H9 (cell line): ENCODE results near the gene TRABD2B. TPM values are rescaled to one million over a fixed set of nuclear protein-coding genes. Genes with fewer than 3 reads are reported as not detected.

ENCODE experiments used
- DNase-seq: peaks from one replicate; pipeline ENCODE4 v3.0.0-alpha.2; 2017
- H2AFZ ChIP-seq: one replicate; pipeline ENCODE4 v1.6.1; 2013; ENCODE audit warnings: mild to moderate bottlenecking, low read length, control low read depth, moderate library complexity
- H2AK5ac ChIP-seq: 2 replicates; pipeline ENCODE4 v1.6.1; 2013; ENCODE audit warnings: low read length, control low read depth, mixed read lengths; ENCODE audit not compliant: insufficient read length
- H2BK120ac ChIP-seq: one replicate; pipeline ENCODE4 v1.6.1; 2013; ENCODE audit warnings: low read depth, mild to moderate bottlenecking, low read length, control low read depth, inconsistent platforms; ENCODE audit not compliant: poor library complexity, severe bottlenecking
- H2BK12ac ChIP-seq: 2 replicates; pipeline ENCODE4 v1.6.1; 2013; ENCODE audit warnings: low read length, control low read depth, mixed read lengths, low read depth; ENCODE audit not compliant: insufficient read length
- H2BK15ac ChIP-seq: 2 replicates; pipeline ENCODE4 v1.6.1; 2013; ENCODE audit warnings: low read depth, low read length, control low read depth
- H2BK20ac ChIP-seq: one replicate; pipeline ENCODE4 v1.6.1; 2013; ENCODE audit warnings: low read depth, mild to moderate bottlenecking, low read length, control low read depth, inconsistent platforms; ENCODE audit not compliant: poor library complexity, severe bottlenecking
- H2BK5ac ChIP-seq: 2 replicates; pipeline ENCODE4 v1.6.1; 2013; ENCODE audit warnings: low read length, control low read depth, mixed read lengths; ENCODE audit not compliant: insufficient read length
- H3K14ac ChIP-seq: 2 replicates; pipeline ENCODE4 v1.6.1; 2013; ENCODE audit warnings: low read length, control low read depth; ENCODE audit not compliant: insufficient read depth
- H3K18ac ChIP-seq: 2 replicates; pipeline ENCODE4 v1.6.1; 2013; ENCODE audit warnings: low read depth, mild to moderate bottlenecking, mixed read lengths, low read length, control low read depth; ENCODE audit not compliant: insufficient read length
- H3K23ac ChIP-seq: 2 replicates; pipeline ENCODE4 v1.6.1; 2013; ENCODE audit warnings: low read length, control low read depth, mixed read lengths, low read depth; ENCODE audit not compliant: insufficient read length
- H3K23me2 ChIP-seq: 2 replicates; pipeline ENCODE4 v1.6.1; 2013; ENCODE audit warnings: low read depth, mild to moderate bottlenecking, mixed read lengths, low read length, control low read depth; ENCODE audit not compliant: insufficient read length, poor library complexity, severe bottlenecking
- H3K27ac ChIP-seq: 2 replicates; pipeline ENCODE4 v1.5.1; 2013; ENCODE audit warnings: low read length, control low read depth, mixed read lengths, low read depth; ENCODE audit not compliant: insufficient read length
- H3K27me3 ChIP-seq: 2 replicates; pipeline ENCODE4 v1.6.1; 2013; ENCODE audit warnings: low read length, control low read depth, inconsistent platforms; ENCODE audit not compliant: insufficient read depth
- H3K4ac ChIP-seq: 2 replicates; pipeline ENCODE4 v1.6.1; 2013; ENCODE audit warnings: low read depth, mild to moderate bottlenecking, control low read depth, inconsistent platforms, low read length, moderate library complexity
- H3K4me1 ChIP-seq: 2 replicates; pipeline ENCODE4 v1.6.1; 2013; ENCODE audit warnings: low read length, control low read depth, inconsistent platforms; ENCODE audit not compliant: insufficient read depth
- H3K4me2 ChIP-seq: 2 replicates; pipeline ENCODE4 v1.6.1; 2013; ENCODE audit warnings: low read length, control low read depth, mixed read lengths; ENCODE audit not compliant: insufficient read length, insufficient read depth
- H3K56ac ChIP-seq: 2 replicates; pipeline ENCODE4 v1.6.1; 2013; ENCODE audit warnings: low read depth, mild to moderate bottlenecking, mixed read lengths, low read length, control low read depth; ENCODE audit not compliant: insufficient read length
- H3K79me1 ChIP-seq: 2 replicates; pipeline ENCODE4 v1.6.1; 2013; ENCODE audit warnings: low read depth, mild to moderate bottlenecking, moderate library complexity, low read length, control low read depth, inconsistent platforms; ENCODE audit not compliant: insufficient read depth, poor library complexity, severe bottlenecking
- H3K79me2 ChIP-seq: 2 replicates; pipeline ENCODE4 v1.6.1; 2013; ENCODE audit warnings: low read length, control low read depth, inconsistent platforms; ENCODE audit not compliant: insufficient read depth
- H3K9ac ChIP-seq: 2 replicates; pipeline ENCODE4 v1.6.1; 2013; ENCODE audit warnings: low read length, control low read depth, mixed read lengths; ENCODE audit not compliant: insufficient read length; ENCODE audit errors: extremely low read depth
- H3K9me3 ChIP-seq: one replicate; pipeline ENCODE4 v1.6.1; 2013; ENCODE audit warnings: low read depth, low read length, inconsistent platforms; ENCODE audit not compliant: control insufficient read depth
- H3T11ph ChIP-seq: one replicate; pipeline ENCODE4 v1.6.1; 2013; ENCODE audit warnings: mild to moderate bottlenecking, low read length, control low read depth, inconsistent platforms
- H4K20me1 ChIP-seq: one replicate; pipeline ENCODE4 v1.6.1; 2013; ENCODE audit not compliant: control insufficient read depth, insufficient read length, insufficient read depth
- H4K5ac ChIP-seq: 2 replicates; pipeline ENCODE4 v1.6.1; 2013; ENCODE audit warnings: low read depth, mild to moderate bottlenecking, mixed read lengths, low read length, control low read depth; ENCODE audit not compliant: insufficient read length
- H4K8ac ChIP-seq: replicated peaks from 2 replicates; pipeline ENCODE4 v1.6.1; 2013; ENCODE audit warnings: low read length, control low read depth, mixed read lengths, low read depth; ENCODE audit not compliant: insufficient read length
- H4K91ac ChIP-seq: 2 replicates; pipeline ENCODE4 v1.6.1; 2013; ENCODE audit warnings: low read depth, mild to moderate bottlenecking, moderate library complexity, mixed read lengths, low read length, control low read depth; ENCODE audit not compliant: insufficient read length
- H3K27ac Mint-ChIP-seq, 3 experiments: 2 replicates in 2 of 3; 3 replicates in 1 of 3; pipeline ENCODE4 v1.8.0; 2020 to 2021; ENCODE audit warnings: mixed read lengths in 3 of 3, mild to moderate bottlenecking in 1 of 3, moderate library complexity in 1 of 3
- H3K27me3 Mint-ChIP-seq: 2 replicates; pipeline ENCODE4 v1.8.0; 2021; ENCODE audit warnings: low read depth, mild to moderate bottlenecking, moderate library complexity, mixed read lengths
- H3K36me3 Mint-ChIP-seq, 3 experiments: 2 replicates in 2 of 3; 3 replicates in 1 of 3; pipeline ENCODE4 v1.8.0; 2020 to 2021; ENCODE audit warnings: low read depth in 3 of 3, mixed read lengths in 3 of 3; ENCODE audit not compliant: insufficient read depth in 1 of 3
- H3K4me1 Mint-ChIP-seq, 2 experiments: 2 replicates each; pipeline ENCODE4 v1.8.0; 2020; ENCODE audit warnings: mixed read lengths in 2 of 2
- H3K4me3 Mint-ChIP-seq, 2 experiments: 2 replicates in 1 of 2; 3 replicates in 1 of 2; pipeline ENCODE4 v1.8.0; 2020 to 2021; ENCODE audit warnings: mild to moderate bottlenecking in 2 of 2, mixed read lengths in 2 of 2, moderate library complexity in 1 of 2
- H3K9me3 Mint-ChIP-seq, 2 experiments: 2 replicates in 1 of 2; 3 replicates in 1 of 2; pipeline ENCODE4 v1.8.0; 2020; ENCODE audit warnings: mild to moderate bottlenecking in 2 of 2, mixed read lengths in 2 of 2, moderate library complexity in 1 of 2
- CTCF ChIP-seq: fragments of 200-600 bp; sonication (generic); conservative IDR thresholded peaks from 3 replicates; pipeline ENCODE4 v1.8.0; 2021; ENCODE audit warnings: antibody characterized with exemption, mild to moderate bottlenecking
- WGBS: extraction: QIAGEN DNeasy Blood & Tissue Kit; methylation state at CpG from one replicate; pipeline ENCODE4 v1.1.7; 2013; ENCODE audit warnings: missing lambda C conversion rate, low lambda C conversion rate, mixed read lengths; ENCODE audit not compliant: insufficient read length; ENCODE audit errors: extremely low coverage; 5-methylcytosine and 5-hydroxymethylcytosine counted together
- total RNA-seq: library from RNA; stranded (reverse); gene quantifications from 2 replicates; pipeline ENCODE4 v1.2.1, GENCODE V29; 2021

Gene TRABD2B
- total RNA-seq, 1 experiment from 2014 or later, result 2.3 TPM

- H3K9me3 Mint-ChIP-seq, result no peaks in the 10 kb centered on the region
- no peaks in the 10 kb centered on the region for H3K27me3 ChIP-seq
- peaks cover 10 to 11% of the 10 kb centered on the region in 2 experiments for H3K4me1 Mint-ChIP-seq
- H3K27me3 Mint-ChIP-seq, result no peaks in the 10 kb centered on the region; the same call in 1 of the 2 replicates
- H3K9ac ChIP-seq, result no peak overlapping the region
- H4K20me1 ChIP-seq, result no peaks in the 10 kb centered on the region
- no peak overlapping the region for H2AK5ac ChIP-seq
- DNase-seq, result no peak
- H3K36me3 Mint-ChIP-seq, result no peaks in the 10 kb centered on the region; a peak in 1 of 7 replicates
- H4K91ac ChIP-seq, result no peak overlapping the region
- no peak overlapping the region for H2BK120ac ChIP-seq
- no peak overlapping the region for H3K18ac ChIP-seq
- no CpG with 5 or more reads among the region's 2 CpGs for WGBS
- no peak overlapping the region for H2AFZ ChIP-seq
- no peak overlapping the region for H2BK15ac ChIP-seq
- H3T11ph ChIP-seq, result no peak overlapping the region
- H2BK5ac ChIP-seq, result no peak overlapping the region
- H3K4me2 ChIP-seq, result no peak overlapping the region
- H3K4ac ChIP-seq, result no peak overlapping the region
- no peaks in the 10 kb centered on the region for H3K23me2 ChIP-seq
- H3K27ac Mint-ChIP-seq, result no peak overlapping the region; a peak in 1 of 7 replicates
- no peak overlapping the region for H2BK12ac ChIP-seq
- no peak overlapping the region for H3K23ac ChIP-seq
- H3K56ac ChIP-seq, result no peak overlapping the region
- H3K4me1 ChIP-seq, result 0 out of 2 replicates have a peak, but pooled peaks cover 2% of the 10 kb centered on the region
- no peak overlapping the region for H4K5ac ChIP-seq
- no peak for TF ChIP-seq CTCF
- H4K8ac ChIP-seq, result no peak overlapping the region
- no peak overlapping the region for H3K4me3 Mint-ChIP-seq
- H2BK20ac ChIP-seq, result no peak overlapping the region
- no peaks in the 10 kb centered on the region for H3K9me3 ChIP-seq
- no peaks in the 10 kb centered on the region for H3K79me2 ChIP-seq
- H3K14ac ChIP-seq, result no peak overlapping the region
- H3K27ac ChIP-seq, result no peak overlapping the region
- H3K79me1 ChIP-seq, result no peaks in the 10 kb centered on the region
These were observed 143.3 kb downstream of the TRABD2B start for GRCh38 chr1:47853852-47854251.
